NCI-H524 treated with DMSO at 0.1 percent for 48 hours (cell line): ENCODE data around the gene NUP62CL.

Experiments used
- DNase-seq: peaks from one replicate; lab custom pipeline; 2025; lab: John Stamatoyannopoulos, UW

The NUP62CL gene

DNA sequence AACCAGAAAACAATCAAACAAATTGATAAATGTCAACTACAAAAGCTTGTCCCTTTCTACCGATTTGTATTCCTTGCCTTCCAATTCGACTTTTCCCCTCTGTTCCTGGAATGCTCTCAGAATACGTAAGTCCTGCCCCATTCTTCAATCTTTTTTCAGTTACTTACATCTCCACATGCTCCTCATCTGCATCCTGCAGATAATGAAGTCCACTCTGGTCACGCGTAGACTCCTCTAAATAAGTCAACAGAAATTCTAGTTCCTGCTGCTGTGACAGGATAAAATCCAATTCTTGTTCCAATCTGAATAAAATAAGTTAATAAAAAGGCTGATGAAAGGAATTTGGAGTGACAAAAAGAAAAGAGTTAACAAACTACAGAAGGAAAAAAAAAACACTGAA is 53.2 kb downstream of the NUP62CL start:
- DNase-seq: no peak

GRCh38 chrX:107146670-107147069 is 59.6 kb downstream of the NUP62CL start:
- DNase-seq: no peak

DNA sequence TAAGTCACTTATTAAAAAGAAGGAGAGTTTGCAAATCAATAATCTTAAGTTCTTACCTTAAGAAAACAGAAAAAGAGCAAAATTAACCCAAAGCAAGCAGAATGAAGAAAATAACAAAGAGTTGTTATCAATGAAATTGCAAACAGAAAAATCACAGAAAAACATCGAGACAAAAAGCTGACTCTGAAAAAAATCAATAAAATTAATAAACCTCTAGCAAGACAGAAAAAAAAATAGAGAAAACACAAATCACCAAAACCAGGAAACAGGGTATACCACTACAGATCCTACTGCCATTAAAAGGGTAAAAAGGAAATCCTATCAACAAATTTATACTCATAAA is 70.3 kb downstream of the NUP62CL start:
- no peak for DNase-seq

GRCh38 chrX:107135049-107135964 is 70.9 kb downstream of the NUP62CL start:
- DNase-seq: no peak

DNA sequence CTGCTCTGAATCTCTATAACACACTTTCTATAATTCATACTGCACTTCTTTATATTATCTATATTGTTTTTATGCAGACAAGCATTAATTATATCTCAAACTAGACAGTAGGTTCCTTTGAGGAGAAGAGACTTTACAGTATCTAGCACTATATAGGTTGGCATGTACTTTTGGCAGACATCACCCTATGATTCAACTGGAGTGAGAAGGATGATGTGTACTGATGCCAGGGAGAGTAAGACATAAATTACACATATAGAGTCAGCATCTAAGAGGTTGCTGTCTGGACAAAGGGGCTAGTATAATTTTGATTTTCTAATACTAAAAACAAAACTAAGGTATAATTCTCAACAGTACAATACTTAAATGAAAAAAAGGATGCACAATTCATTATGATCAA is 82.5 kb downstream of the NUP62CL start:
- no peak for DNase-seq

DNA sequence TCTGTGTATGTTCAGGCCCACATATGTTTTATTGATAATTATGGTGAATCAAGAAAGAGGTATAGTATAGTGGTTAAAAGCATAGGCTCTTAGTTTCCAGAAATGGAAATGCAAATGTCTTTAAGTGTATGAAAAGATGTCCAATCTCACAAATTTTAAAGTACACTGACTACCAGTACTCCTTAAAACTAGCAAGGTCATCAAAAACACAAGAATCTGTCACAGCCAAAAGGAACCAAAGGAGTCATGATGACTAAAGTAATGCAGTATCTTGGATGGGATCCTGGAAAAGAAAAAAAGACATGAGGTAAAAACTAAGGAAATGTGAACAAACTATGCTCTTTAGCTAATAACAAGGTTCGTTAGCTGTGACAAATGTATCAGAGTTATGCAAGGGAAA is 87.0 kb downstream of the NUP62CL start:
- DNase-seq: no peak

DNA sequence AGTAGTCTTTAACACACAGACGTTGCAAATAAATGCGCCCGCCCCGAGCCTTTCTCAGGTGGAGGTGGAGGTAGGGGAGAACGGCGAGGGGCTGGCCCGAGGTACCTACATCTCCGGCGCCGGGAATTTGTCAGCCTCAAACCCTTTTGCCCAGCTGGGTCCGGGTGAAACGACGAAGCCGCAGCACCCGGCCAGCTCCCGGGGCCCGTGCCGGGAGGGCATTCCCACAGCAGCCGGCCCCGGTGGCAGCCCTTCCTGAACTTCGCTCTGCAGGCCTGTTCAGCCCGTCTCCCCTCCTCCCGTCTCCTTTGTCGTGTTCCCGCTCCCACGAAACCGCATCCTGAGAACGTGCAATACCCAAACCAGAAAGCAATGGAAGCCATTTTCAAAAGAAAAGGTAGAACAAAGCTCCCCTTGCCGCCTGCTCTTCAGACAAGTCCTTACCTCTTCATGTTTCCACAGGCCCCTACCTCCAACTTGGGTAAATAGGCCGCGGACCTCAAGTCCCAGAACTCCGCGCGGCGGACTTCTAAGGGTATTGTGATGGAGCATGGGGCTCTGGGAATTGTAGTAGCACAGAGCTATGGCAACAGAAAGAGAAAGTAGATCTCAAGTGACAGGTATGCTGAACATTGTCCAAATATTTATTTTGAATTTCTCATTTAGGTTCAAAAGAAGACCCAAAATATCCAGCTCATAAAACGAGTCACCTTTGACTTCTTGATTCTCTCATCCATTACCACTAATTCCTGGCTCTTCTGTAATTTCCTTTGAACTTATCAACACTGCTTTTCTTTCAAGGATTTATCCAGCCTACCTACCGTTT is 87.7 kb downstream of the NUP62CL start, which contains the start of gene RBM41:
TSS of gene RBM41 (minus strand) at position 501 of the 826 bp plus-strand sequence. CDS start at position 452, 49 bp downstream.
- DNase-seq: peak; percentile 32

DNA sequence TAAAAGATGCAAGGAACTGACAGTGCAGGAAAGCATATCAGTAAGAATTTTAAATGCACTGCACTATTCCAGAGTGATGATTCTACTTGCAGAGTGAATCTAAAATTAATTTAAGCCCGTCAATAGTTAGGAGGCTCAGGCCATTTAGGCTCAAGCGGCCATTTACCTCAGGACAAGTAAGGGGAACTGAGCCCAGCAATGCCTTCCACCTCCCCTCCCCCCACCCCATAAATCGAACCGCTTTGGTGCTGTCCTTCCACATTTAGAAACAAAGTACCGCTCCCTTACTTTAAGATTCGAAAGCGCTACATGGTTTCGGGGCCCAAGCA is 88.3 kb downstream of the NUP62CL start:
- DNase-seq: no peak

- no peak for DNase-seq
Observed at GRCh38 chrX:107107459-107107858, 98.8 kb downstream of the NUP62CL start.

GRCh38 chrX:107102980-107103379 is 103.3 kb downstream of the NUP62CL start:
- no peak for DNase-seq

DNA sequence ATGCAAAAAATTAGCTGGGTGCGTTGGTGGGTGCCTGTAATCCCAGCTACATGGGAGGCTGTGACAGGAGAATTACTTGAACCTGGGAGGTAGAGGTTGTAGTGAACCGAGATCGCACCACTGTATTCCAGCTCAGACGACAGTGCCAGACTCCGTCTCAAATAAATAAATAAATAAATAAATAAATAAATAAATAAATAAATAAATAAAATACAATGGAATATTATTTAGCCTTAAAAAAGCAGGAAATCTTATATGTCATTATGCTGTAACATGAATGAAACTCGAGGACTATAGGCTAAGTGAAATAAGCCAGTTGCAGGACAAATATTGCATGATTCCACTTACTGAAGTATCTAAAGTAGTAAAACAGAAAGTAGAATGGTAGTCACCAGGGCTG is 130.1 kb downstream of the NUP62CL start:
- no peak for DNase-seq
